HL-60 (cell line): ENCODE results near the gene SETD5.

Source experiments
- DNase-seq, 2 experiments: peaks; one replicate each; pipeline ENCODE4 v3.0.0-alpha.2; 2010 to 2020; ENCODE audit warnings: low read depth in 1 of 2, low spot score in 1 of 2
- H3K27ac ChIP-seq: fragments of 250-450 bp; sonication (Bioruptor Pico); replicated peaks from 2 replicates; pipeline ENCODE4 v1.5.1; 2020; ENCODE audit warnings: mild to moderate bottlenecking, moderate library complexity
- H3K27me3 ChIP-seq: fragments of 250-450 bp; sonication (Bioruptor Pico); 2 replicates; pipeline ENCODE4 v1.5.1; 2021; ENCODE audit warnings: mild to moderate bottlenecking, moderate library complexity; ENCODE audit not compliant: insufficient read depth, poor library complexity, severe bottlenecking
- H3K4me3 ChIP-seq: replicated peaks from 2 replicates; pipeline ENCODE4 v1.5.1; 2011; ENCODE audit warnings: mild to moderate bottlenecking, control low read depth, low read length; ENCODE audit not compliant: insufficient read depth
- GABPA ChIP-seq: IDR thresholded peaks from 2 replicates; pipeline ENCODE4 v1.6.1; 2012; ENCODE audit warnings: low read depth
- POLR2AphosphoS5 ChIP-seq: IDR thresholded peaks from 2 replicates; pipeline ENCODE4 v1.6.1; 2012; ENCODE audit warnings: low read depth
- SPI1 ChIP-seq: IDR thresholded peaks from 2 replicates; pipeline ENCODE4 v1.6.1; 2012; ENCODE audit warnings: low read depth, mild to moderate bottlenecking, borderline replicate concordance
- TF ChIP-seq, protein P1 (sequence below): IDR thresholded peaks from one replicate; pipeline ENCODE4 v1.5.1; 2011; ENCODE audit warnings: low read length, control low read depth, inconsistent platforms; ENCODE audit not compliant: insufficient read depth
- TF ChIP-seq, protein P2 (sequence below): IDR thresholded peaks from 2 replicates; pipeline ENCODE4 v1.6.1; 2012; ENCODE audit warnings: low read depth; ENCODE audit not compliant: insufficient replicate concordance

SETD5 gene

DNA sequence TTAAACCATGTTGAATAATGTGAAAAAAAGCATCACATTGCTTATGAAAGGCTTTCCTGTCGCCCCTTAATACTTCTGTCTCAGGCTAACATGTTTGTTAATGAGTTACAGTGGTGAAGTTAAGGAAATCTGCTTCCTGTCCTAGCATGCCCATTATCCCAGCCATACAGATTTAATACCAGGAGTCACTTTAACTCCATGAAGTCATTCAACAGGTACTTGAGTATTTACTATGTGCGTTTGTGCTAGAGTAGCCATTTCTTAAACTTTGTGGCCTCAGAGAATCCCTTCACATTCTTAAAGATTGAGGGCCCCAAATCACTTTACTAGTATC, 10.1 kb upstream of the SETD5 start:
- H3K27me3 ChIP-seq = no peaks in the 10 kb centered on the region
- DNase-seq = no peak
- no peak overlapping the region; the same call in 1 of the 2 replicates for H3K27ac ChIP-seq
- no peak overlapping the region for H3K4me3 ChIP-seq
- TF ChIP-seq, protein P1, sequence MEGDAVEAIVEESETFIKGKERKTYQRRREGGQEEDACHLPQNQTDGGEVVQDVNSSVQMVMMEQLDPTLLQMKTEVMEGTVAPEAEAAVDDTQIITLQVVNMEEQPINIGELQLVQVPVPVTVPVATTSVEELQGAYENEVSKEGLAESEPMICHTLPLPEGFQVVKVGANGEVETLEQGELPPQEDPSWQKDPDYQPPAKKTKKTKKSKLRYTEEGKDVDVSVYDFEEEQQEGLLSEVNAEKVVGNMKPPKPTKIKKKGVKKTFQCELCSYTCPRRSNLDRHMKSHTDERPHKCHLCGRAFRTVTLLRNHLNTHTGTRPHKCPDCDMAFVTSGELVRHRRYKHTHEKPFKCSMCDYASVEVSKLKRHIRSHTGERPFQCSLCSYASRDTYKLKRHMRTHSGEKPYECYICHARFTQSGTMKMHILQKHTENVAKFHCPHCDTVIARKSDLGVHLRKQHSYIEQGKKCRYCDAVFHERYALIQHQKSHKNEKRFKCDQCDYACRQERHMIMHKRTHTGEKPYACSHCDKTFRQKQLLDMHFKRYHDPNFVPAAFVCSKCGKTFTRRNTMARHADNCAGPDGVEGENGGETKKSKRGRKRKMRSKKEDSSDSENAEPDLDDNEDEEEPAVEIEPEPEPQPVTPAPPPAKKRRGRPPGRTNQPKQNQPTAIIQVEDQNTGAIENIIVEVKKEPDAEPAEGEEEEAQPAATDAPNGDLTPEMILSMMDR = no peak
- no peak for TF ChIP-seq SPI1
- no peak for TF ChIP-seq POLR2AphosphoS5
- TF ChIP-seq, protein P2, sequence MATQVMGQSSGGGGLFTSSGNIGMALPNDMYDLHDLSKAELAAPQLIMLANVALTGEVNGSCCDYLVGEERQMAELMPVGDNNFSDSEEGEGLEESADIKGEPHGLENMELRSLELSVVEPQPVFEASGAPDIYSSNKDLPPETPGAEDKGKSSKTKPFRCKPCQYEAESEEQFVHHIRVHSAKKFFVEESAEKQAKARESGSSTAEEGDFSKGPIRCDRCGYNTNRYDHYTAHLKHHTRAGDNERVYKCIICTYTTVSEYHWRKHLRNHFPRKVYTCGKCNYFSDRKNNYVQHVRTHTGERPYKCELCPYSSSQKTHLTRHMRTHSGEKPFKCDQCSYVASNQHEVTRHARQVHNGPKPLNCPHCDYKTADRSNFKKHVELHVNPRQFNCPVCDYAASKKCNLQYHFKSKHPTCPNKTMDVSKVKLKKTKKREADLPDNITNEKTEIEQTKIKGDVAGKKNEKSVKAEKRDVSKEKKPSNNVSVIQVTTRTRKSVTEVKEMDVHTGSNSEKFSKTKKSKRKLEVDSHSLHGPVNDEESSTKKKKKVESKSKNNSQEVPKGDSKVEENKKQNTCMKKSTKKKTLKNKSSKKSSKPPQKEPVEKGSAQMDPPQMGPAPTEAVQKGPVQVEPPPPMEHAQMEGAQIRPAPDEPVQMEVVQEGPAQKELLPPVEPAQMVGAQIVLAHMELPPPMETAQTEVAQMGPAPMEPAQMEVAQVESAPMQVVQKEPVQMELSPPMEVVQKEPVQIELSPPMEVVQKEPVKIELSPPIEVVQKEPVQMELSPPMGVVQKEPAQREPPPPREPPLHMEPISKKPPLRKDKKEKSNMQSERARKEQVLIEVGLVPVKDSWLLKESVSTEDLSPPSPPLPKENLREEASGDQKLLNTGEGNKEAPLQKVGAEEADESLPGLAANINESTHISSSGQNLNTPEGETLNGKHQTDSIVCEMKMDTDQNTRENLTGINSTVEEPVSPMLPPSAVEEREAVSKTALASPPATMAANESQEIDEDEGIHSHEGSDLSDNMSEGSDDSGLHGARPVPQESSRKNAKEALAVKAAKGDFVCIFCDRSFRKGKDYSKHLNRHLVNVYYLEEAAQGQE = no peak
- no peak for TF ChIP-seq GABPA

DNA sequence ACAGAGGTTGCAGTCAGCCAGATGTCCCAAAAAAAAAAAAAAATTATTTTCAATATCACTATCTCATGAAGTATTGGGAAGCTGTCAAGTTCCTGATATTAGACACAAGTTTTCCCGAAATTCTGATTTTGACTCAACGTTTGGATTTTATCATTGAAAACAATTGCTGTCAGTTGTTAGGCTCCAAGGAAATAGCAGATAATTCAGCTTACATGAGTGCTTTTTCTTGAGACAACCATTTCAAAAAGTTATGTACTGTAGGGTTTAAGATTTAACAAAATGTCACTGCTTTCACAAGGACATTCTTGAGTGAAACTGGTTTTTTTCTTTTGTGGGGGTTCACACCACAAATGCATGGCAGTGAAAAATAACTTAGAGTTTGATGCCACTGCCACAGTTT, 9.3 kb upstream of the SETD5 start:
- DNase-seq = no peak
- TF ChIP-seq, protein P2 = no peak
- TF ChIP-seq GABPA (no peak), SPI1 (no peak), POLR2AphosphoS5 (no peak)
- TF ChIP-seq, protein P1 = no peak
- no peak overlapping the region for H3K4me3 ChIP-seq
- H3K27me3 ChIP-seq = no peaks in the 10 kb centered on the region
- H3K27ac ChIP-seq = no peak overlapping the region

DNA sequence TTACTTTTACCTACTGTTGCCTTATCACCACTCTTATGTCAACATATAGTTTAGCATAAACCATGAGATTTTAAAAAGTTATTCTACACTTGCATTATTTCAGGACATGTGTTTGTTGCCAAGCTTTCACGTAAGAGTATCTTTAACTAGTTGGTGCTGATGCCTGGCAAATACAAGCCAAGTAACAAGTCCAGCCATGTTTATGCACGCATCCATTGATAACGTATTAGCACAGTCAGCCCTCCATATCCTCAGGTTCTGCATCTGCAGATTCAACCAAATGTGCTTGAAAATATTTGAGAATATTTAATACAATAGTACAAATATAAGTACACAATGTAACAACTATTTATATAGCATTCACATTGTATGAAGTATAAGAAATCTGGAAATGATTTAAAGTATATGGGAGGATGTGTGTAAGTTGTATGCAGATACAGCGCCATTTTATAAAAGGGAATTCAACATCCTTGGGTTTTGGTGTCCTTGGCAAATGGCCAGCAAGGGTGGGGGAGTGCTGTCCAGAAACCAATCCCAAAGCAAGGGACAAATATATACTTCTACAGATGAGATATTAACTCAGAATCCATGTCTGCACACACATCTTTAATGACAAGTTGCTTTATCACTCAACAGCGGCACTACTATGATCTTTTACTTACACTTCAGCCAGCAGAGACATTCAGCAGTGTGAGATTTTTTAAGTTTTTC, 8.7 kb upstream of the SETD5 start:
- Histone ChIP-seq H3K4me3 (no peak overlapping the region), H3K27ac (no peak overlapping the region), H3K27me3 (no peaks in the 10 kb centered on the region)
- TF ChIP-seq SPI1 = no peak
- TF ChIP-seq, protein P2 = no peak
- no peak for TF ChIP-seq POLR2AphosphoS5
- TF ChIP-seq, protein P1 = no peak
- DNase-seq = no peak
